GM19372 (cell line): ENCODE measurements around the gene ANKS6.
"Not testable (repeated sequence)": the region's sequence is repeated elsewhere in the genome, so short reads cannot be mapped to it uniquely, and the experiment has no call there.

Experiments used
- ATAC-seq: cut with Tn5 transposase; IDR thresholded peaks from one replicate; pipeline ENCODE4 v1.9.1; 2021; ENCODE audit warnings: mild to moderate bottlenecking, low read depth, moderate library complexity; ENCODE audit not compliant: unreplicated experiment

The ANKS6 gene

DNA sequence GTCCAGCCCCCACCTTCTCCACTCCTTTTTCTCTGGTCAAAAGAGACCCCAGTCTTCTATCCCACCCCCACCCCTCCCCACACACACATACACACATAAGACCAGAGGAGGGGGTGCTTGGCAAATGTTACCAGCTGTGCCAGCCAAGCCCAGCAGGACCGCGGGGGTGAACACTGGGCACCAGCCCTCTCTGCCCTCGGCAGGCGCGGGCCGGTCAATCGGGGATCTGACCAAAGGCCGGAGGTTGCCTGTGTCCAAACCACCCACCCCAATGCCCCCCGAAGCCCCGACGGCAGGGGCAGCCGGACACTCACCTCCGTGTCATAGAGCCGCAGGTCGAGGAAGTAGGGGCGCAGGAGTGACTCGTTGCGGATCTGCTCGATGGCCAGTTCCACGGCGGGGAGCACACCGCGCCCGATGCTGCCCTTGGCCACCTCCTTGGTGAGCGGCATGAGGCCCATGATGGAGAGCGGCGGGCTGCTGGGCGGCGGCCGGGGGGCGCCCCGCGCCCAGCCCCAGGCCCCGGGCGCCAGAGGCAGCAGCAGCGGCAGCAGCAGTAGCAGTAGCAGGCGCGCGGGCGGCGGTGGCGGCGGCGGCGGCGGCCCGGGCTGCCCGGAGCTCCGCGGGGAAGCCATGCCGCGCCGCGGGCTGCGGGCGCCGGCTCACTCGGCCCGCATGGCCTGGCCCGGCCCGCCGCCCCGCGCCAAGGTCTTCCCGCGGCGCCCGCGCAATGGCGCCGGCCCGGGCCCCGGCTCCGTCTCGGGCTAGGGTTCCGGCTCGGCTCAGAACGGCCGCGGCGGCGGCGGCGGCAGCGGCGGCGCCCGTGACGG, 88.0 kb downstream of the ANKS6 start:
- ATAC-seq, result no peak

DNA sequence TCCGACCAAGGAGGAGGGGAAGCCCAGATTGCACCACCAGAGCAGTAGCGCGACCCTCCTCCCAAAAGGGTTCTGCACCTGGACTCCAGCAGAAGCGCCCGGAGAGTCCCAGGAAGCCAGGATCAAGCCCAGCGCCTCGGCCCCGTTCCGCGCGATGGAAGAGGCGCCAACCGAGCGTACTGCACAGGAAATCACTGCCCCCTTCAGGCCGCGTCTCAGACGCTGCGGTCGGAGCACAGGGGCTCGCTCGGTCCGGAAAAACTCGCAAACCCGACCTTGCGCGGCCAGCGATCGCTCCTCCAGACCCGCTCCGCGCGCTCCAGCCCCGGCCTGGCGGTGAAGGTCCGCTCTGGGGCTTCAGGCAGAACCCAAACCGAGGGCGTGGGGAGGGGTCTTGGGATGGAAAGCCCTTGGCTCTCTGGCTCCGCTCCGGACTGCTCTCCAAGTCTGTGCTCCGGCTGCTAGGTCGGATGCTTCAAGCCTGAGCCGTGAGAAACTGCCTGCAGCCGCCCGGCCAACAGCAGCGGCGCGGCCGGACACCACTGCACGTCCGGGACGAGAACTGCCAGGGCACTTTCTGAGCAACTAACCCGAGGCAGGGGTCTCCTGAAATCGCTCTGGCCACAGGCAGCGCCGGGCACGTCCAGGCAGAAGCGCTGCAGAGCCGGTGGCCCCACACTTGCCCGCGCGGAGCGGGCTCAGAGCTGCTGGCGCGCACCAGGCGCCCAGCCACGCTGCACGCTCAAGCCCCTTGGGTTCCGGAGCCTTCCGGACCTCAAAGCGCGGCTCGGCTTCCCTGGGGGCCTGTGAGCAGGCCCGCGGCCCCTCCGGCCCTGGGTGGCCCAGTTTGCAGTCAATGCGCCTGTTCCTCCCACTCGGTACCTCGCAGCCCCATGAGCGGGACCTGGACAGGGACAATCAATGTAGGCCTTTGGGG, 88.9 kb downstream of the ANKS6 start:
- no peak for ATAC-seq

DNA sequence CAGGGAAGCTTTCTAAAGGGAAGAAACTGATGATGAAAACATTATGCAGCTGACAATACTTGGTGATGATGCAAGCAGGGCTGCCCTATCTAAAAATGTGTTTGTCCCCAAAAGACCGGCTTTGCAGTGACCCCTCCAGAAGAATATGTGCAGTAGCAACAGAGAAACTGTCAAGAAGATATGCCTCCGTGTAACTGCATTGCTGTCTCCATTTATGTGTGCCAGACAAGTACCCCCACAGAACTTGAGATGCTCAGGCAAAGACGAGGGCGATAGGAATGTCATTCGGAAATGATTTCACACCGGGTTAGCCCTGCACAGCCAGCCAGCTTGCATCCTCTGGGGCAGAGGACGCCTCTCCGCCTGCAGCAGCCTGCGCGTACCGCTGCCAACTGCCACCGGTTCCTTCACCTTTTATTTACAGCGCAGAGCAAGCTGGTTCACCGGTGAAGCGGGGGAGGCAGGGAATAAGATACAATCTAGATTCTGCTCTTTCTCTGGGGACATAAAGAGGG, 89.6 kb downstream of the ANKS6 start:
- ATAC-seq, result no peak

DNA sequence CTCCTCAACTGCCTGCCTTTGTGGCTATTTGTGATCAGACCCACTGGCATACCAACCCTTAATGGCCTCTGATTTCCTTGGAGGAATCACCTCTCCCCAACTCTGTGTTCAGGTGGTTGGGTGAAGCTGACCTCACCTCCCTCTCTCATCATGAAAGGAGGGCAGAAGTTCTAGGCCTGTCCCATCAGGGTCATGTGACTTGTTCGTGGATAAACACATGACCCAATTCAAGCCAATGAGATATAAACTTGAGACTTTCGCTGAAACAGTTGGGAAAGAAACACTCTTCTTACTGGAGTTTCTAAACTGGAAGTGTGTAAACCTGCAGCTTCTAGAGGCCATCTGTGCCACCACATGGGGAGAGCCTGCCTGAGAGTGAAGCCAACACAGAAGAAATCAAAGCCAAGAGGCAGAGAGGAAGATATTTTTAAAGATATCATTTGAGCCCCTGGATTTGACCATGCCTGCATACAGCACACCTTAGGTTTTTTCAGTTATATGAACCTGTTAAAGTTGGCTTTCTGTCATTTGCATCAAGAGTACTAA, 93.4 kb downstream of the ANKS6 start:
- no peak for ATAC-seq

DNA sequence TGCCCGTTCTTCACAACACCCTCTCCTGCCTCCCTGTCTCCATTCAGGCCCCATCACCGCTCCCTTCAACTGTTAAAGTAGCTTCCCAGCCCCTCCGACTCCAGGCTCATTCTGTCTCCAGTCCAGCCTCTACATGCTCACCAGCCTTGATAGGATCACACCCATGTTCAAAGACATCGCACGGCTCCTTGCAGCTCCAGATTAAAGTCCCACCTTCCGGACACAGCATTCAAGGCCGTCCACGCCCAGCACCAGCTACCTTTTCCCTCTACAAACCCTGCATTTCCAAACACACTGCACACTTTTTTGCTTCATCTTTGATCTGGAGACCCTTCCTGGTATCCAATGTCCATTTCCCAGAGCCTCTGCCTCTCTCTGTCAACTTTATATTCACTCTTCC, 94.0 kb downstream of the ANKS6 start:
- ATAC-seq, result no peak

DNA sequence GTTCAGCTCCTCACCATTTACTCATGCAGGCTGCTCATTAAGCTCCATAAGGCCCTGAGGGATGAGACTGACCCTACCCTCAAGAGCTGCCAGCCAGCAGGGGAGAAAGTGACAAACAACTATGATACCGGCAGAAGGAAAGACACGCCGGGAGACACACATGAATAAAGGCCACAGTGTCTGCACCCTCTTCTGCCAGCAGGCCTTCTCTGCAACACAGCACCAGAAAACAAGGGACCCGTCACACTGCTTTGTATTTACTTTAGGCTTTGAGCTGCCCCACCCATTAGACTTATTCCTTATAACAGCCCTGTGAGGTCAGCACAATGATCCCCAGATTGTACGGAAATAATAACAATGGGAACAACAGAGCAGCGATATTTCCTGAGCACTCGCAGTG, 94.8 kb downstream of the ANKS6 start:
- no peak for ATAC-seq

DNA sequence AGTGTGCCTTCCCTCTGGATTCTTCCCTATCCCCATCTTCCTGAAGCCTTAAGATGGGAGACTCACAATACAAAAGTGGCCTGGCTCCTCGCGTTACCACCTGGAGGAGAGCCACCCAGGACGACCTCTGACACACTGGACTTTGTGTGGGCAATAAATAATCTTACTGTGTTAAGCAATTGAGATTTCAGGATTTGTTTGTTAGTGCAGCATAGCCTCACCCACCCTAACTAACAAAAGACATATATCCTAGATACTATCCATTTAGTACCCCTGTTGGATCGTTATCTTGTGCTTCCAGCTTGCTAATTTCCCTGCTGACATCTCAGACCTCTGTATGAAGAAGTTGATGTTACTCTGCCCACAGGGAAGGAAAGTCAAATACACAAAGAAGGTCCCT, 95.6 kb downstream of the ANKS6 start:
- no peak for ATAC-seq

DNA sequence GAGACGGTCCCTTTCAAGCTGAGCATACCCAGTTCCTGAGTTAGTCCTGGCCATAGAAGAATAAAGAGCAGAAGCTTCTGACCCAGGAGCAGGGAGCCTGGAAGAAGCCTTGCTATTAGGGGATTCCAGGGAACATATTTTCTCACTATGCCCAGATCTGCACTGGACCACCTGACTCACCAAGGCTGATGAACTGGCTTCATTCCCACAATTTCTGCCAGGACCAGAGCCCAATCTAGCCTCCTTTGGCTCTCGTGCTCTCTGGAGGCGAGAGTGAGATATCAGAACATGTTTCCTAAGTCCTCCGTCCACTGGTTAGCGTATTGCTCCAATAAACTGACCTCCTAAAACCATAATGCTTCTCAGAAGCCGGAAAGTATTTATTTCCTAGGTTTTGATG, 97.5 kb downstream of the ANKS6 start:
- no peak for ATAC-seq

DNA sequence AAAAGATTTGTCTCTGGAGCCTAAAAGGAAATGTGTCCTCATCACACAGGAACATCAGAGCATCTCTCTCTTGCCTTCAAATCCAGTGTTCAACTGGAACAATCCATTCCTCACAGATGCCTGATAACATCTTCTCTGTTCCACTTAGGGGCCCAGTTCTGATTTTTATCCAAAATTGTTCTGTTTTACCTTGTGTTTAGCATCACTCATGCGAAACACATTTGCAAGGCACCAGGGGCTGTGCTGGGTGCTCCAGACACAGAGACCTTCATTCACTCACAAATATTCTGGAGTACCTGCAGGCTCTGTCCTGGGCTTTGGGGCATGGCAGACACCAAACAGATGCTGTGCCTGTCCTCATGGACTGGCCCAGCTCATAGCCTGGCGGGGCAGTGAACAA, 101.4 kb downstream of the ANKS6 start:
- ATAC-seq, result no peak

DNA sequence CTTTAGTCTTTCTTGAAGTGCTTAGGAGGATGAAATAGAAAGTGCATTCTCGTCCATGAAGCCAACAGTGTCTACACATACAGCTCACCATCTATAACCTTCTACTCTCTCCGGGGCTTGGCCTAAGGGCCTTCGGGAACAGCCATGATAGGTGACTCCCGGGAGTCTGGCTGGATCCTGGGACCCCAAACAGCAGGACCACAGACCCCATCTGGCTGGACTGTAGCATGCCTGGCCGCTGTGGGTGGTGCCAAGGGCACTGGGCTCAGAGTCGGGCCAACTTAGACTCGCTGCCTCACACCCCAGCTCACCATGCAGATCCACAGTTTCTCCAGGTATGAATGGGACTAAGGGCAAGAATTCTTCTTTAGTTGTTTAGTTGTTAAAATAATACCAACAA, 104.0 kb downstream of the ANKS6 start:
- no peak for ATAC-seq

DNA sequence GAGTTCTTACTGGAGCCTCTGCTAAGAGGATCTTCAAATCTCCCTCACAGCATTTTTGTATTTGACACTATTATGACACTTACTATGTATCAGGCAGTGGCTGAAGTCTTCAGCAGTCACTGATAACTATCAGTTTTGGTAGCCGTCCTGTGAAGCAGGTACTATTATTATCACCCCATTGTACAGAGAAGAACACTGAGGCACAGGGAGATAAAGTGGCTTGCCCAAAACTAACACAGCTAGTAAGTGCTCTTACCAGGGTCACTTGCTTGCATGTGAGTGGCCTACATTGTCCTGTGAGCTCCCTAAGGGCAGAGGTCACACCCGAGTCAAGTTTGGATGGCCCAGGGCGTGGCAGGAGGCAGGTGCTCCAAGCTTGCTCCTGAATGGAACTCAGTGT, 104.5 kb downstream of the ANKS6 start:
- no peak for ATAC-seq

DNA sequence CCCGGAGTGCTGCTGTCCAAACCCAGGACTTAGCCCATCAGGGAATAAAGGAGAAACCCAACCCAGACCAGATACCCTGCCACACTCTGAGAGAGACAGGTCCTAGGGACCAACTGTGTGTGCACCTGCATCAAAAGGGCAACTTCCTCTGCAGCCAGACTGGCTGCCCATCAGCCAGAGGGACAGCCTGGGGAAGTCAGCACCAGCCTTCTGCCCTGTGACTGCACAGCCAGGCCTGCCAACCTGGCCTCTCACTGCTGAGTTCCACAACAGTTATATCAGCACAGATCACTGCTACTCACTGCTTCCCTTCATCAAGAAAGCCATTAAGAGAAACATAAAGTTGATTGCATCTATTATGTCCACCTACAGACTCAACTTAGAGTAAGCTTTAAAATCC, 105.7 kb downstream of the ANKS6 start:
- ATAC-seq, result no peak

DNA sequence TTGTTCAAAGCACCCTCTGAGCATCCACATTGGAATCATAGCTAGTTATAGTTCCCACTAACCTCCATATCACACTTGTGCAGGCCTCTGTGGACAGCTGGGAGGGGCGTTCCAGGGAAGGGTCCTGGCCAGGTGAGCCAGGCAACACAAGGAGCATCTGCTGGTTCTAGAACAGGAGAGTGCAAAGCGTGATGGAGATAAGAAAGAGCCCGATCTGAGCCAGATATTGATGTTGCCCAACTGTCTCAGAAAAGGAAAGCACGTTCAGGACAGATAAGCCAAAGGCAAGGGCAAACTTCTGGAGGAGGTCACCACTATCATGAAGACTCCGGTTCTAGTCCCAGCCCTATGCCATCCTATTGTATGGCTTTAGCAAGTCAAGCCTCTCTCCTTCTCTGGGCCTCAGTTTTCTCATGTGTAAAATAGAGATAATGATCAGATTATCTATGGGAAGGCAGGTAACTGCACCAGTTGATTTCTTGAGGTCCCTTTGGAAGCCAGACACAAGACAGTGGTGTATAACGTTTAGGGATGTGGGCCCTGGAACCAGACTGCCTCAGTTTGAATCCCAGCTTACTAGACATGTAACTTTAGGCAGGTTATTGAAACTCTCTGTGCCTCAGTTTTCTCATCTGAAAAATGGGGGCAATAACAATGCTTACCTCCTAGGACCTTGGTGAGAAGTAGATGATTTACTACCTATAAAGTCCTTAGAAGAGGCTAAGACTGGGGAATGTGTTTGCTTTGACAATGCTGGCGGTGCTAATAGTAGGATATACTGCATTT, 107.5 kb downstream of the ANKS6 start:
- no peak for ATAC-seq

DNA sequence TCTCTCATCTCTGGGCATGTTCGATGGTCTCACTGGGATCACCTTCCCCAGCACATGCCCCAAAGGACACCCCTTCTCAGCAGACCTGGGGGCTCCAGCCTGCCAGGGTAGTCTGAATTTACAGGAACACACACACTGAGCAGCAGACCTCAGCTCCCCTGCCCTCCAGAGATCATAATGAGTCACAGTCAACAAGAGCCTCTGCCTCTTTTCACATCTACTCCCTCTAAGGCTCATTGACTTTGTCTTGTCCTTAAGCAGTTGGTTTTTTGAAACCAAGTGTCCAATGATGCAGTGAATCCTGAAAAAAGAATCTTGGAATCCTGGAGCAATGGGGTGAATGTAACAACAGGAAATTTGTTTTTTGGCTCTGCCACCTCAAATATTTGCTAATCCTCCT, 108.4 kb downstream of the ANKS6 start:
- ATAC-seq, result no peak

DNA sequence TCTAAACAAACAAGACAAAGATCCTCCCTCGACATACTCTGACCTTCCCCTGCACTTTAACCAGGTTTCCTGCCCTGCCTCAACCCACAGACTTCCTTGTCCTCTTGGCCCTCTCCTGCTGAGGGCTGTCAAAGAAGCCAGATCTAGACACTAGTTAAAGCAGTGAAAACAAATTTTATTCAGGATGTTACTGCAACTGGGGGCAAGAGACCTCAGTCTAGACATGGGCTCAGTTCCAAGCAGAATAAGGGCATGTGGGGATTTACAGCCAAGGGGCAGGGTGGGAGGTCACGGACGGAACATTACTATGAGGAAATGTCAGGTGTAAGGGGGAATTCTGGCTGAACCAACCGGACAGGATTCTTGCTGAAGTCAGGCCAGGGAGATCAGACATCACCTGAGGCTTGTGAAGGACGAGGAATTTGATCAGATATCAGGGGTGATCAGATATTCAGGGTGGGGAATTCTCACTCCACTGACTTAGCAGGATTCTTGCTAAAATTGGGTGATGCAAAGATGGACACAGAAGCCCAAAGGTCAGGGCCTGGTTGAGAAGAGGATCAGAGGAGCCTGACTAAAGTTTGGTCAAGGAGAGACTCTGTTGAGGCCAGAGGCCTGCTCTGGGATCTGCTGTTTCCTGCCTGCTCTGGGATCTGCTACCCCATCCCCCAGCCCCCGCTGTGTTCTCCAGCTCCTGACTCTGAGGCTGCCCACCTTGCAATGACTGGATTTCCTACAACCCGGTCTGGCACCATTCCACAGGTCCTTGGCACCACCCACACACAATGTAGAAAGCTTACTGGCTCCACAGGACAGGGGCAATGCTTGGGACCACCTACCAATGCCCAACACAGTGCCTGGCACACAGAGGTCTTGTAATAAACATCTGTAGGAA, 109.1 kb downstream of the ANKS6 start:
- ATAC-seq, result no peak

DNA sequence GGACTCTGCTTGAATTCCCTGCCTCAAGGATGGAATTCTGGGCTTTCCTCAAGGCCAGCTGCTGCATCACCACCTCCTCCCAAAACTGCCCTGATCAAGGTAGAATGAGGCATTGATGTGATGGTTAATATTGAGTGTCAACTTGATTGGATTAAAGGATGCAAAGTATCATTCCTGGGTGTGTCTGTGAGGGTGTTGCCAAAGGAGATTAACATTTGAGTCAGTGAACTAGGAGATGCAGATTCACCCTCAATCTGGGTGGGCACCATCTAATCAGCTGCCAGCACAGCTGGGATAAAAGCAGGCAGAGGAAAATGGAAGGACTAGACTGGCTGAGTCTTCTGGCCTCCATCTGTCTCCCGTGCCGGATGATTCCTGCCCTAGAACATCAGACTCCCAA, 111.5 kb downstream of the ANKS6 start:
- ATAC-seq, result not testable (repeated sequence)
